Osteoblast (primary cell): Measurements from ENCODE around the gene PTGDS. TPM values are rescaled to one million over a fixed set of nuclear protein-coding genes. Genes with fewer than 3 reads are reported as not detected.

ENCODE experiments used
- DNase-seq: peaks from one replicate; pipeline ENCODE4 v3.0.0; 2011; ENCODE audit warnings: low spot score, mixed read lengths; ENCODE audit not compliant: insufficient read length; ENCODE audit errors: missing footprints
- H2AFZ ChIP-seq: 2 replicates; pipeline ENCODE4 v1.6.0; 2011; ENCODE audit warnings: mild to moderate bottlenecking, low read length
- H3K27ac ChIP-seq: 2 replicates; pipeline ENCODE4 v1.5.1; 2011; ENCODE audit warnings: mild to moderate bottlenecking, low read depth, low read length, moderate library complexity
- H3K27me3 ChIP-seq: 2 replicates; pipeline ENCODE4 v1.6.0; 2012; ENCODE audit warnings: mild to moderate bottlenecking, control low read depth, inconsistent platforms, low read length, moderate library complexity; ENCODE audit not compliant: insufficient read depth
- H3K36me3 ChIP-seq: 2 replicates; pipeline ENCODE4 v1.5.1; 2011; ENCODE audit warnings: mild to moderate bottlenecking, low read length, control low read depth, moderate library complexity; ENCODE audit not compliant: insufficient read depth
- H3K4me1 ChIP-seq: 2 replicates; pipeline ENCODE4 v1.5.1; 2011; ENCODE audit warnings: mild to moderate bottlenecking, low read length, control low read depth, moderate library complexity; ENCODE audit not compliant: insufficient read depth
- H3K4me2 ChIP-seq: 2 replicates; pipeline ENCODE4 v1.6.0; 2011; ENCODE audit warnings: mild to moderate bottlenecking, low read length; ENCODE audit not compliant: insufficient read depth
- H3K4me3 ChIP-seq: fragments of 200-600 bp; sonication (generic); 3 replicates; pipeline ENCODE4 v1.5.1; 2012; ENCODE audit warnings: mild to moderate bottlenecking, low read length, inconsistent platforms; ENCODE audit not compliant: insufficient read depth
- H3K79me2 ChIP-seq: 2 replicates; pipeline ENCODE4 v1.6.0; 2012; ENCODE audit warnings: mild to moderate bottlenecking, low read length, control low read depth, inconsistent platforms; ENCODE audit not compliant: insufficient read depth
- H3K9me3 ChIP-seq: 2 replicates; pipeline ENCODE4 v1.5.1; 2011; ENCODE audit warnings: low read depth, low read length, control low read depth
- H4K20me1 ChIP-seq: 2 replicates; pipeline ENCODE4 v1.6.0; 2012; ENCODE audit warnings: mild to moderate bottlenecking, low read length, control low read depth; ENCODE audit not compliant: insufficient read depth
- CTCF ChIP-seq: IDR thresholded peaks from 2 replicates; pipeline ENCODE4 v1.5.1; 2011; ENCODE audit warnings: mild to moderate bottlenecking, low read depth, low read length, moderate library complexity; ENCODE audit errors: extremely low read depth
- total RNA-seq: library from RNA; depleted of rRNA; stranded (reverse); fragments of >200 nt; gene quantifications from 2 replicates; pipeline ENCODE4 v1.2.3, GENCODE V29; 2012

PTGDS gene
- total RNA-seq, 1 donor, result 57.9 TPM

- no peaks in the 10 kb centered on the region for H3K4me1 ChIP-seq
- TF ChIP-seq CTCF, result no peak
Measured at GRCh38 chr9:137011907-137012675, 34.8 kb downstream of the PTGDS start.

GRCh38 chr9:137012694-137013570 is 35.6 kb downstream of the PTGDS start:
- no peak for TF ChIP-seq CTCF

More at GRCh38 chr9:137011907-137012675, 34.8 kb downstream of the PTGDS start:
- H3K27ac ChIP-seq, result no peak overlapping the region
- no peak overlapping the region for H3K4me3 ChIP-seq
- H3K4me2 ChIP-seq, result no peak overlapping the region
- DNase-seq, result no peak
- no peaks in the 10 kb centered on the region for H4K20me1 ChIP-seq
- H3K9me3 ChIP-seq, result no peaks in the 10 kb centered on the region
- no peaks in the 10 kb centered on the region for H3K79me2 ChIP-seq
- H3K27me3 ChIP-seq, result no peaks in the 10 kb centered on the region
- H2AFZ ChIP-seq, result no peak overlapping the region
- no peaks in the 10 kb centered on the region for H3K36me3 ChIP-seq

GRCh38 chr9:137013571-137013940 is 36.3 kb downstream of the PTGDS start:
- no peak overlapping the region for H3K4me2 ChIP-seq
- DNase-seq, result peak; percentile 88
- H3K27me3 ChIP-seq, result no peaks in the 10 kb centered on the region
- no peaks in the 10 kb centered on the region for H4K20me1 ChIP-seq
- H3K79me2 ChIP-seq, result no peaks in the 10 kb centered on the region
- no peak overlapping the region for H3K4me3 ChIP-seq
- no peaks in the 10 kb centered on the region for H3K4me1 ChIP-seq
- no peak for TF ChIP-seq CTCF
- H2AFZ ChIP-seq, result no peak overlapping the region
- no peaks in the 10 kb centered on the region for H3K36me3 ChIP-seq
- no peak overlapping the region for H3K27ac ChIP-seq
- no peaks in the 10 kb centered on the region for H3K9me3 ChIP-seq

More at GRCh38 chr9:137012694-137013570, 35.6 kb downstream of the PTGDS start:
- H3K9me3 ChIP-seq, result no peaks in the 10 kb centered on the region
- H3K4me1 ChIP-seq, result no peaks in the 10 kb centered on the region
- H3K79me2 ChIP-seq, result no peaks in the 10 kb centered on the region
- H3K36me3 ChIP-seq, result no peaks in the 10 kb centered on the region
- H3K27me3 ChIP-seq, result no peaks in the 10 kb centered on the region
- no peak for DNase-seq
- no peak overlapping the region for H3K4me2 ChIP-seq
- H4K20me1 ChIP-seq, result no peaks in the 10 kb centered on the region
- no peak overlapping the region for H3K27ac ChIP-seq
- no peak overlapping the region for H3K4me3 ChIP-seq
- no peak overlapping the region for H2AFZ ChIP-seq

GRCh38 chr9:137014166-137014565 is 36.9 kb downstream of the PTGDS start:
- H3K9me3 ChIP-seq, result no peaks in the 10 kb centered on the region
- no peak for DNase-seq

More at GRCh38 chr9:137014166-137014565, 36.9 kb downstream of the PTGDS start:
- H3K36me3 ChIP-seq, result no peaks in the 10 kb centered on the region
- no peak overlapping the region for H3K4me3 ChIP-seq
- no peaks in the 10 kb centered on the region for H4K20me1 ChIP-seq
- no peaks in the 10 kb centered on the region for H3K79me2 ChIP-seq
- H3K4me2 ChIP-seq, result no peak overlapping the region
- TF ChIP-seq CTCF, result no peak
- no peaks in the 10 kb centered on the region for H3K4me1 ChIP-seq
- no peak overlapping the region for H3K27ac ChIP-seq
- H3K27me3 ChIP-seq, result no peaks in the 10 kb centered on the region
- no peak overlapping the region for H2AFZ ChIP-seq
